ENCODE data around the gene TUG1. TPM values are rescaled to one million over a fixed set of nuclear protein-coding genes. Genes with fewer than 3 reads are reported as not detected.

The TUG1 gene
- total and polyA plus RNA-seq, 10 of the 15 experiments (the other 5 are each of a cell fraction or from before 2014, with no cell fraction given), result 19.3 to 116 (median 54.9) TPM

DNA sequence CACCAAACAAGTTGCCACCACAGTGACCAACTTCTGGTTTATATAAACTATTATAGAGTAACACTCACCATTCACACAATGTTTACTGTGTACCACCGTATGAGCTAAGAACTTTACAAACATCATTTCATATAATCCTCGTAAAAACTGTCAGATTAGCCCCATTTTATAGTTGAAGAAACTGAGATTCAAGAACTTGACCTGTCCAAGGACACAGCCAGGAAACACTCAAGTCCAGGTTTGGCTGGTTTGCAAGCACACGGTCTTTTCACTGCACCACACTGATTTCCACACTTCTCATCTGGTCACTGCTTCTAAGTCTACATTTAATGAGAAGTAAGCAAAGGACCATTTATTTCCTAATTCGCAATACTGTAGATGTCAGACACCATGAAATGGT lies 4.2 kb upstream of the TUG1 start:
- Histone ChIP-seq H3K79me2 (ENCODE audit: control insufficient read depth, insufficient read depth, low read length) (peaks cover 16% of the 10 kb centered on the region), H4K20me1 (ENCODE audit: control insufficient read depth, insufficient read depth) (no peaks in the 10 kb centered on the region), H2AFZ (ENCODE audit: control insufficient read depth, low read depth, low read length) (no peak overlapping the region), H3K9me3 (replicated peaks; ENCODE audit: control insufficient read depth, insufficient read depth, low read length) (peaks cover 8% of the 10 kb centered on the region; the same call in 2 of the 3 replicates), H3K27me3 (replicated peaks in 1 of 2; ENCODE audit: control insufficient read depth in 2 of 2, insufficient read depth in 2 of 2, low read length in 1 of 2) (no peaks in the 10 kb centered on the region), H3K36me3 (ENCODE audit: control insufficient read depth in 2 of 2, insufficient read depth in 2 of 2, low read length in 1 of 2) (no peaks in the 10 kb centered on the region), H3K27ac (ENCODE audit: control insufficient read depth, insufficient read depth) (no peak overlapping the region), H3K4me2 (ENCODE audit: control insufficient read depth, insufficient read depth) (no peak overlapping the region), H3K9ac (ENCODE audit: control insufficient read depth, insufficient read depth, low read length) (no peak overlapping the region), H3K4me1 (ENCODE audit: control insufficient read depth, insufficient read depth, low read length) (peaks cover 6% of the 10 kb centered on the region), H3K4me3 (no peak overlapping the region)
- 100% methylated on average over 4 of the region's 4 CpGs for WGBS (ENCODE audit: insufficient coverage, insufficient replicate concordance, low lambda C conversion rate, missing lambda C conversion rate)
- ChIA-PET POLR2A (no interaction called here), CTCF (interaction anchor here (5.5 kb wide), 1 partner anchor 119 kb away, joined by 46 read pairs; no protein-coding TSS in a partner anchor), RAD21 (ENCODE audit: unreplicated experiment) (no interaction called here), SMC1A (ENCODE audit: uncharacterized antibody, unreplicated experiment) (interaction anchor here (0.8 to 1.2 kb wide), 2 partner anchors 12 to 121 kb away, joined by 3 read pairs; no protein-coding TSS in a partner anchor)
- BruUV-seq (replicated peaks), result no TSS peak
- in situ Hi-C loops (cut with MboI) (loop anchor here (5.0 kb wide), 1 partner anchor 117 kb away; the partner anchor contains the start of gene SMTN), intact Hi-C loops (cut with micrococcal nuclease; ENCODE audit: unreplicated experiment) (no loop called here)
- FAIRE-seq, result no peak
- no peak for ATAC-seq
- TF ChIP-seq, protein P1, sequence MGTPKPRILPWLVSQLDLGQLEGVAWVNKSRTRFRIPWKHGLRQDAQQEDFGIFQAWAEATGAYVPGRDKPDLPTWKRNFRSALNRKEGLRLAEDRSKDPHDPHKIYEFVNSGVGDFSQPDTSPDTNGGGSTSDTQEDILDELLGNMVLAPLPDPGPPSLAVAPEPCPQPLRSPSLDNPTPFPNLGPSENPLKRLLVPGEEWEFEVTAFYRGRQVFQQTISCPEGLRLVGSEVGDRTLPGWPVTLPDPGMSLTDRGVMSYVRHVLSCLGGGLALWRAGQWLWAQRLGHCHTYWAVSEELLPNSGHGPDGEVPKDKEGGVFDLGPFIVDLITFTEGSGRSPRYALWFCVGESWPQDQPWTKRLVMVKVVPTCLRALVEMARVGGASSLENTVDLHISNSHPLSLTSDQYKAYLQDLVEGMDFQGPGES (IDR thresholded peaks at IDR 0.05), result no peak
- no peak for TF ChIP-seq ZZZ3 (IDR thresholded peaks at IDR 0.05; ENCODE audit: control insufficient read depth, insufficient read length, low read depth)
- TF ChIP-seq HDGF (IDR thresholded peaks at IDR 0.05), result no peak
- TF ChIP-seq SIN3A (IDR thresholded peaks at IDR 0.05; ENCODE audit: low read depth, low read length), result no peak
- TF ChIP-seq NFYB (IDR thresholded peaks at IDR 0.05; ENCODE audit: insufficient read depth, low read depth, low read length), result no peak
- no peak for TF ChIP-seq YBX1 (IDR thresholded peaks at IDR 0.05)
- TF ChIP-seq NR2F1 (conservative IDR thresholded peaks at IDR 0.05), result no peak
- TF ChIP-seq ESRRA (IDR thresholded peaks at IDR 0.05; ENCODE audit: low read length), result no peak
- no peak for TF ChIP-seq ZBED1 (IDR thresholded peaks at IDR 0.05; ENCODE audit: borderline replicate concordance)
- DNase-seq (ENCODE audit: low read depth, low spot score), result no peak
